GM23248 (cell line): Measurements from ENCODE around the gene CACNG4. TPM values are rescaled to one million over a fixed set of nuclear protein-coding genes. Genes with fewer than 3 reads are reported as not detected.

Experiments used
- DNase-seq: peaks from one replicate; pipeline ENCODE4 v3.0.0-alpha.2; 2015
- H2AFZ ChIP-seq: fragments of 200-600 bp; sonication (generic); 2 replicates; pipeline ENCODE4 v1.6.1; 2016; ENCODE audit warnings: antibody characterized with exemption
- H3F3A ChIP-seq: fragments of 200-600 bp; sonication (generic); 2 replicates; pipeline ENCODE4 v1.6.1; 2016; ENCODE audit warnings: mild to moderate bottlenecking, antibody characterized with exemption, mixed run types; ENCODE audit not compliant: insufficient read depth
- H3K27ac ChIP-seq: fragments of 200-600 bp; sonication (generic); 2 replicates; pipeline ENCODE4 v1.5.1; 2016; ENCODE audit warnings: mild to moderate bottlenecking
- H3K27me3 ChIP-seq: fragments of 200-600 bp; sonication (generic); replicated peaks from 2 replicates; pipeline ENCODE4 v1.6.1; 2016; ENCODE audit warnings: mild to moderate bottlenecking; ENCODE audit not compliant: insufficient read depth
- H3K36me3 ChIP-seq: fragments of 200-600 bp; sonication (generic); 2 replicates; pipeline ENCODE4 v1.6.1; 2016; ENCODE audit warnings: low read depth, mild to moderate bottlenecking
- H3K4me1 ChIP-seq: fragments of 200-600 bp; sonication (generic); 2 replicates; pipeline ENCODE4 v1.6.1; 2016; ENCODE audit warnings: mild to moderate bottlenecking; ENCODE audit not compliant: insufficient read depth
- H3K4me2 ChIP-seq: fragments of 200-600 bp; sonication (generic); one replicate; pipeline ENCODE4 v1.6.1; 2016; ENCODE audit warnings: mild to moderate bottlenecking; ENCODE audit not compliant: unreplicated experiment
- H3K4me3 ChIP-seq: fragments of 200-600 bp; sonication (generic); 2 replicates; pipeline ENCODE4 v1.5.1; 2016; ENCODE audit warnings: mild to moderate bottlenecking
- H3K79me2 ChIP-seq: fragments of 200-600 bp; sonication (generic); 2 replicates; pipeline ENCODE4 v1.6.1; 2016; ENCODE audit warnings: mild to moderate bottlenecking; ENCODE audit not compliant: insufficient read depth
- H3K9ac ChIP-seq: fragments of 200-600 bp; sonication (generic); 2 replicates; pipeline ENCODE4 v1.6.1; 2016; ENCODE audit warnings: mild to moderate bottlenecking
- H3K9me2 ChIP-seq: fragments of 200-600 bp; sonication (generic); 2 replicates; pipeline ENCODE4 v1.6.1; 2016; ENCODE audit warnings: mixed run types, mild to moderate bottlenecking, moderate library complexity; ENCODE audit not compliant: insufficient read depth
- H3K9me3 ChIP-seq: fragments of 200-600 bp; sonication (generic); one replicate; pipeline ENCODE4 v1.6.1; 2017; ENCODE audit warnings: low read depth
- H4K20me1 ChIP-seq: fragments of 200-600 bp; sonication (generic); 2 replicates; pipeline ENCODE4 v1.6.0; 2016; ENCODE audit not compliant: insufficient read depth
- EZH2 ChIP-seq: fragments of 200-600 bp; sonication (generic); IDR thresholded peaks from 2 replicates; pipeline ENCODE4 v1.6.1; 2018; ENCODE audit warnings: antibody characterized with exemption, mild to moderate bottlenecking; ENCODE audit not compliant: insufficient read depth, poor library complexity, severe bottlenecking
- EZH2phosphoT487 ChIP-seq: fragments of 200-600 bp; sonication (generic); IDR thresholded peaks from 2 replicates; pipeline ENCODE4 v1.6.1; 2018; ENCODE audit warnings: antibody characterized with exemption, moderate library complexity, mild to moderate bottlenecking, low read depth; ENCODE audit not compliant: insufficient read depth
- WGBS, 2 experiments: methylation state at CpG; one replicate each; pipeline ENCODE4 v1.1.6; 2015 to 2017; ENCODE audit warnings: low lambda C conversion rate in 2 of 2, low coverage in 1 of 2; ENCODE audit errors: missing lambda C conversion rate in 2 of 2; 5-methylcytosine and 5-hydroxymethylcytosine counted together
- in situ Hi-C: fragments of 300-500 bp; cut with MboI; formaldehyde crosslinking; loops from 2 replicates; pipeline ENCODE4 v1.15.0; 2020
- polyA plus RNA-seq: library from polyadenylated mRNA; unstranded; fragments of >200 nt; fragmentation: Nextera tagmentation; extraction: Ambion mirVana; gene quantifications from 2 replicates; pipeline ENCODE4 v1.2.1, GENCODE V29; 2016
- total RNA-seq: library from RNA; depleted of rRNA; stranded (reverse); fragments of >200 nt; shearing (Covaris generic); gene quantifications from 2 replicates; pipeline ENCODE4 v1.2.3, GENCODE V29; 2014

Gene CACNG4
- total and polyA plus RNA-seq, 2 experiments from 2014 or later, result not detected

GRCh38 chr17:66954632-66955031 is 9.9 kb upstream of the CACNG4 start:
- peaks cover 21% of the 10 kb centered on the region for H3K4me1 ChIP-seq

DNA sequence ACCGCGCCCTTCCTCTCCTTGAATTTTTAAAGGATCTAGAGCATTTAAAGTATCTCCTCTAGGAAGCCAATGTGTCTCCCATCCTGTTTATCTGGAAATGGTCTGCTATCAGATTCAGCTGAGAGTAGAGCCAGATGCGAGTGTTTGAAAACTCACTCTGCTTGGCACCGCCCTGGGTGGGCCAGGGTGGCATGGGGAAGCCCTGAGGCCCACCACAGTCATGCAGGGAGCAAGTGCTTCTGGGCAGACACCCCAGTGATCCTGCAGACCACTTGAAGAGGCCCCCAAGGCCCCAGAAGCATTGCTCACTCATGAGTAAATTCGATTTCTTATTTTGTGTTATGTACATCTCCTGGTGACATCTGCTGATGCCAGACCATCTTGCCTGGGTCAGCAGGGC is 8.7 kb upstream of the CACNG4 start:
- no peak overlapping the region for H3K4me3 ChIP-seq
- no peaks in the 10 kb centered on the region for H3K9me3 ChIP-seq
- H3K4me1 ChIP-seq, result peaks cover 14% of the 10 kb centered on the region
- WGBS, 2 experiments, result 86 to 89% methylated on average over 5 of the region's 5 CpGs
- H3K27ac ChIP-seq, result no peak overlapping the region
- H3K36me3 ChIP-seq, result no peaks in the 10 kb centered on the region
- TF ChIP-seq EZH2, result no peak
- no peak for TF ChIP-seq EZH2phosphoT487
- no peaks in the 10 kb centered on the region for H4K20me1 ChIP-seq
- no peaks in the 10 kb centered on the region for H3K9me2 ChIP-seq
- H3K9ac ChIP-seq, result no peak overlapping the region
- no peak for DNase-seq
- H3K79me2 ChIP-seq, result no peaks in the 10 kb centered on the region
- no peak overlapping the region for H2AFZ ChIP-seq
- peaks cover 10% of the 10 kb centered on the region for H3F3A ChIP-seq
- peaks cover 22% of the 10 kb centered on the region for H3K27me3 ChIP-seq
- in situ Hi-C loops, result no loop called here
- no peak overlapping the region for H3K4me2 ChIP-seq

More at GRCh38 chr17:66954632-66955031, 9.9 kb upstream of the CACNG4 start:
- H3F3A ChIP-seq, result peaks cover 10% of the 10 kb centered on the region
- DNase-seq, result no peak
- in situ Hi-C loops, result no loop called here
- H3K9ac ChIP-seq, result no peak overlapping the region
- no peak overlapping the region for H3K27ac ChIP-seq
- no peak overlapping the region for H2AFZ ChIP-seq
- H3K36me3 ChIP-seq, result no peaks in the 10 kb centered on the region
- H3K9me2 ChIP-seq, result no peaks in the 10 kb centered on the region
- no peaks in the 10 kb centered on the region for H3K9me3 ChIP-seq
- 47 to 50% methylated on average over 3 of the region's 3 CpGs for WGBS, 2 experiments
- no peaks in the 10 kb centered on the region for H3K79me2 ChIP-seq
- H4K20me1 ChIP-seq, result no peaks in the 10 kb centered on the region
- TF ChIP-seq EZH2 (no peak), EZH2phosphoT487 (no peak)
- H3K27me3 ChIP-seq, result peaks cover 13% of the 10 kb centered on the region
- H3K4me3 ChIP-seq, result no peak overlapping the region
- H3K4me2 ChIP-seq, result no peak overlapping the region

GRCh38 chr17:66956941-66957340 is 7.6 kb upstream of the CACNG4 start:
- Histone ChIP-seq H3K4me1 (peaks cover 6% of the 10 kb centered on the region), H3F3A (peaks cover 3% of the 10 kb centered on the region; the same call in 1 of the 2 replicates), H3K27ac (no peak overlapping the region), H4K20me1 (no peaks in the 10 kb centered on the region), H3K36me3 (no peaks in the 10 kb centered on the region), H3K4me3 (no peak overlapping the region), H3K9me2 (no peaks in the 10 kb centered on the region), H3K9ac (no peak overlapping the region), H2AFZ (no peak overlapping the region), H3K4me2 (no peak overlapping the region), H3K9me3 (no peaks in the 10 kb centered on the region), H3K27me3 (peaks cover 29% of the 10 kb centered on the region), H3K79me2 (no peaks in the 10 kb centered on the region)
- 74 to 79% methylated on average over 6 of the region's 6 CpGs for WGBS, 2 experiments
- in situ Hi-C loops, result no loop called here
- no peak for DNase-seq
- TF ChIP-seq EZH2 (no peak), EZH2phosphoT487 (no peak)

DNA sequence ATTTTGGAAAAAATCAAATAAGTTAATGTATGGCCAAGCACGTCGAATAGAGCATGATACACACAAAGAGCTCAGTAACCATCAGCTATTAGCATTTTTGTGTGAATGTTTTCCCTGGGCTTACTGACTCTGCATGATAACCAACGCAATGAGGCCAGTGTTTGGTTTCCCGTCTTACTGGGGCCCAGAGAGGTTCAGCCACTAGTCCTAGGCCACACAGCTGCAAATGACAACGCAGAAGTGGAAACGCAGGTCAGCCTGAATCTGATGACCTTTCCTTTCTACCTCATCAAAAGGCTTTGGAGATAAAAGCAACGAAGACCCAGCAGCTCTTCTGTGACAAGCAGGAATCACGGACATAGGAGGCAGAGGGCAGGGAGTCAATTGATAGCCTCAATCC is 7.2 kb upstream of the CACNG4 start:
- no peaks in the 10 kb centered on the region for H3K36me3 ChIP-seq
- no peaks in the 10 kb centered on the region for H4K20me1 ChIP-seq
- H2AFZ ChIP-seq, result no peak overlapping the region
- H3K4me1 ChIP-seq, result peaks cover 3% of the 10 kb centered on the region
- 73 to 80% methylated on average over 8 of the region's 8 CpGs for WGBS, 2 experiments
- no peak overlapping the region for H3K9ac ChIP-seq
- H3K27ac ChIP-seq, result no peak overlapping the region
- H3K79me2 ChIP-seq, result no peaks in the 10 kb centered on the region
- H3K27me3 ChIP-seq, result peaks cover 33% of the 10 kb centered on the region
- no peaks in the 10 kb centered on the region for H3K9me3 ChIP-seq
- H3F3A ChIP-seq, result peaks cover 1% of the 10 kb centered on the region; the same call in 1 of the 2 replicates
- TF ChIP-seq EZH2 (no peak), EZH2phosphoT487 (no peak)
- H3K9me2 ChIP-seq, result no peaks in the 10 kb centered on the region
- H3K4me3 ChIP-seq, result no peak overlapping the region
- no peak for DNase-seq
- in situ Hi-C loops, result no loop called here
- H3K4me2 ChIP-seq, result no peak overlapping the region
